GM18511 (cell line): Measurements from ENCODE around the gene SLC9A1.

ENCODE experiments used
- ATAC-seq: cut with Tn5 transposase; IDR thresholded peaks from one replicate; pipeline ENCODE4 v1.9.1; 2021; ENCODE audit warnings: mild to moderate bottlenecking, moderate library complexity; ENCODE audit not compliant: unreplicated experiment

Gene SLC9A1

DNA sequence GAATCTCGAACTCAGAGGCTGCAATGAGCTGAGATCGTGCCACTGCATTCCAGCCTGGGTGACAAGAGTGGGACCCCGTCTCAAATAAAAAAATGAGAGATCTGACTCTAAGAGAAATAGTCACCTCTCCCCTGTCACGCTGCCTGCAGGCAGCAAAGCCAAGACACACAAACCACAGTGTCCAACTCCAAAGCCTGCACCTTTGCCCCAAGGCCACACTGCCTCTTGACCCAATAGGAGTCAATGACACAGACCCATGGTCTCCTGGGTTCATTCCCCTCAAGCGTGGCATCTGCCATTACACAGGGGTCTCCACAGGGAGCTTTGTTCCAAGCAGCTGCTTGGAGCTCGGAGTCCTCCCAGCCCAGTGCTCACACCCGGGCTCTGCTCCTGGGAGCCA lies 46.3 kb downstream of the SLC9A1 start:
- no peak for ATAC-seq

DNA sequence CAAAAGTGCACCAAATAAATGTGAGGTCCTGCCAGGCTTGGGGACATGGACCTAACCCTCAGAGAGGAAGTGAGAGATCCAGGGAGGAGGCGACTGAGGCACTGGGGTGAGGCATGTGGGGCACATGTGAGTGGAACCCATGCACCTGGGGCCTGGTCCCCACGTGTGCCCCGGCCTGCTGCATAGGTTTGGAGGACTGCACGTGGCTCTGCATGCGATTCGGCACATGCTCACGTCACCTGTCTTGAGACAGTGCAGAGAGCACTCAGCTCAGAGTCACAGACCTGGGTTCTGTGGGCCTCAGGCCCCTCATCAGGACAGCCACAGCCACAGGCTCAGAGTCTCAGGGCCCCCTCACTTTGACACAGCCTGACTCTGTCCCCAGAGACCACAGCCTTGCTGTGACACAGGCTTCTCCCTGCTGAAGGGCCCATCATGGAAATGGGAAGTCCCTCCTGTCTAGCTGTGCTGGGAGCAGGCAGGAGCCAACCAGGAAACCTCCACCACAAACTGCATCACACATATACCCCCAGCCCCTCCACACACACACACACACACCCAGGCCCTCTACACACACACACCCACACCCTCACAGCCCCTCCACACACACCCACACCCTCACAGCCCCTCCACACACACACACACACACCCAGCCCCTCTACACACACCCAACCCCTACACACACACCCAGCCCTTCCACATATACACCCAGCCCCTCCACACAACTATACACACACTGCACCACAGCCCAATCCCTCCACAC lies 48.2 kb downstream of the SLC9A1 start:
- ATAC-seq = peak; percentile 59

DNA sequence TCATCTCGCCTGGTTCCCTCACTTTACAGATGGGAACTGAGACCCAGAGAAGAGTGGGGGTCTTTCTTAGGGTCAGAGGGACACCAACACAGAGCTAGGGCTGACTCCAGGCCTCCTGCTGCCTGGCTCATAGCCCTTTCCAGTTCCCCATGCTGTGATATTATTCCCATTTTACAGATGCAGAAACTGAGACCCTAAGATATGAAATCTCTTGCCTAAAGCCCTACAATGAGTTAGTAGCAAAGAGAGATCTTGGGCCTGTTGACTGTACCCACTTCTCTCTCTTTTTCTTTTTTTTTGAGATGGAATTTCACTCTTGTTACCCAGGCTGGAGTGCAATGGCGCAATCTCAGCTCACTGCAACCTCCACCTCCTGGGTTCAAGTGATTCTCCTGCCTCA lies 49.9 kb downstream of the SLC9A1 start:
- ATAC-seq = no peak

DNA sequence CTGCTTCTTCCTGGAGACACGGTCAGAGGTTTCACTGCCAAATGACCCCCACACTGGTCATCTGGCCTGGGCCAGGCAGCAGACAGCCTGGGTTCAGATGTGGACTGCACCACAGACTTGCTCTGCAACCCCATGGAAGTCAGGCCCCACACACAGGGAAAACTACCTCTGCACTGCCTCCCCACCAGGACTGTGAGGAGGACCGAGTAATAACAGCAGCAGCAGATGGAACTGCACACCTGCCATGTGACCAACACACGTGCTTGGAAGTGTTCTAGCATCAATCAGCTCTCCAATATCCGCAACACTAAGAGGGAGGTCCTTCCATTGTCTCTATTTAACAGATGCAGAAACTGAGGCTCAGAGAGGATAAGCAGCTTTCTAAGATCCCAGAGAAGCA lies 51.4 kb downstream of the SLC9A1 start:
- ATAC-seq = no peak

DNA sequence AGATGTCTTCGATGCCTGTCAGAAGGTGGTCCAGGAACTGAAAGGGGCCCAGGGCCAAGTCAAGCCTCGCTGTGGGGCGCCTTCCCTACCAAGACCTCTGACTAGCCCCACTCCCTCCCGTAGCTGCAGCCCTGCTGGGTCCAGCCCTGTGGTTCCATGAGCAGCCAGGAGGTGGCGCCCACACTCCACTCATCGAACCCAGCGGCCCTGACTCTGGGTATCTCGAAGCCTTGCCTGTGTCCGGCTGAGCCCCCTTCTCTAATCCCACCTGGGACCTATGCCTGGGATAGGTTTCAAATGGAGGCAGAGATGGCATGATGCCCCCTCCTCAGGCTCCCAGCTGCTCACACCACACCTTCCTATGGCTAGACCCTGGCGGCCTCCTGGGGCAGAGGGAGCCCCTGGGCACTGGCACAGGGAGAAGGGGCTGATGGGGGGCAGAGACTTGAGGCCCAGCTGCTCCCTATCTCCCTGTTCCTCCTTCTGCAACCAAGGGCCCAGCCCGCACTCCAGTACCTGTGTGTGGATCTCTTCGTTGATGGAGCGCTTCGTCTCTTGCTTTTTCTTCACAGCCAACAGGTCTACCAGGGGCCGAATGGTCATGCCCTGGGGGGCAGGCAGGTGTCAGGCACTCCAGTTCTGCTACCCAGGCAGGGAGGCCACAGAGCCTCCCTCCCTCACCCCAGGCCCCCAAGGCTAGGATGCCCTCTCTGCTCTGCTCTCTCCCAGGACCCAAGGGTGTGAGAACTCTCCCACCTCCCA lies 52.0 kb downstream of the SLC9A1 start:
- no peak for ATAC-seq

DNA sequence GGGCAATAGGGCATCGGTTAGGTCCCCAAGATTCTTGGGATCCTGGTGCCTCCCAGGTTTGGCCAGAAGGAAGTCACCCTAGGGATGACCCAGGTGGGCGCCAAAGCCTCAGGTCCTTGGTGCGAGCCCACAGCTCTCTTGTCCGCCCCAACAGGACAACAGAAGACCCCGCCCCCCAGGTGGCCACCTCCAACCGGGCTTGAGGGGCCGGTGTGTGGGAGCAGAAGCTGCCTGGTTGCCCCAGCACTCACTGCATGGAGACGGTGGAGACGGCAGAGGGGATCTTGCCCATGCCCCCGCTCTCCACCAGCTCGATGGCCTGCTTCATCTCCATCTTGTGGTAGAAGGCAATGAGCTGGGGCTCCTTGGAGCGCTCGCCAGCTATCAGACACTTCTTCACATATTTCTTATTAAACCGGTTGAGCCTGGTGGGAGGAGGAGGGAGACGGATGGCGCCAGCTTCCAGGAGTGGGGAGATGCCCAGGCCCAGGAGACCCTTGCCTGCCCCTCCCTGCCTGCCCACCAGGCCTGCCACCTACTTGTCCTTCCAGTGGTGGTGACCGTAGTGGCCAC lies 52.7 kb downstream of the SLC9A1 start:
- no peak for ATAC-seq

DNA sequence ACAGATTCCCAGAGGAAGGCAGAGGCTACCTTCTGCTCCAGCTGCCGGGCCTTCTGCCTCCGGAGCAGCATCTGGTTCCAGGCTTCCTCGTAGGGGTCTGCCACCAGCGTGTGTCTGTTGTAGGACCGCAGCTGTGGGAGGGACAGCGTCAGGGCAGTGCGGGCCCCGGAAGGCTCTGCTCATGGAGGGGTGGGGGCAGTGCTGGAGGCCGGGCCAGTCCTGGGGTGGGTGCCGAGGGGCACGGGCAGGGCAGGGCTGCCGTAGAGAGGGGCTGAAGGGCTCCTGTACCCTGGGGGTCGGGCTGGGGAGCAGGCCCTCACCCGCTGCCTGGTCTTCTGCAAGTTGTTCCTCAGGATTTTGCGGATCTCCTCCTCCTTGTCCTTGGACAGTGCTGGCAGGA lies 53.2 kb downstream of the SLC9A1 start:
- ATAC-seq = no peak

DNA sequence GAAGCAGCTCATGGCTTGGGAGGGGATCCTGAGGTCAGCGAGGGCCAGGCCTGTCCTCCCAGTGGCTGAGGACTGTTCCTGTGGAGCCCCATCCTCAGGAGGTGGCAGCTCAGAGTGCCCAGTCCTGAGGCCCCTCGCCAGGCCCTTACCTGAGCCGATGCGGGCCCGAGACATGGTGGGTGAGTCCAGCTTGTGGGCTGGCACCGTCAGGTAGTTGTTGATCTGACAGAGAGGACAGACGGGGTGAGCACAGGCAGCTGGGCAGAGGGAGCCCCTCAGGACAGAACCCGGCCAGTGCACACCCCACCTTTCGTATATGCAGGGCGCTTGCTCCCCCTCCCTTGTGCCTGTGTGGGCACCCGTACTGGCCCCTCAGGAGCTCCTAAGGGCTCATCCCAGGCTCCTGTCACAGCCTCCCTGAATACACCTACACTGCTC lies 53.9 kb downstream of the SLC9A1 start:
- ATAC-seq = no peak

DNA sequence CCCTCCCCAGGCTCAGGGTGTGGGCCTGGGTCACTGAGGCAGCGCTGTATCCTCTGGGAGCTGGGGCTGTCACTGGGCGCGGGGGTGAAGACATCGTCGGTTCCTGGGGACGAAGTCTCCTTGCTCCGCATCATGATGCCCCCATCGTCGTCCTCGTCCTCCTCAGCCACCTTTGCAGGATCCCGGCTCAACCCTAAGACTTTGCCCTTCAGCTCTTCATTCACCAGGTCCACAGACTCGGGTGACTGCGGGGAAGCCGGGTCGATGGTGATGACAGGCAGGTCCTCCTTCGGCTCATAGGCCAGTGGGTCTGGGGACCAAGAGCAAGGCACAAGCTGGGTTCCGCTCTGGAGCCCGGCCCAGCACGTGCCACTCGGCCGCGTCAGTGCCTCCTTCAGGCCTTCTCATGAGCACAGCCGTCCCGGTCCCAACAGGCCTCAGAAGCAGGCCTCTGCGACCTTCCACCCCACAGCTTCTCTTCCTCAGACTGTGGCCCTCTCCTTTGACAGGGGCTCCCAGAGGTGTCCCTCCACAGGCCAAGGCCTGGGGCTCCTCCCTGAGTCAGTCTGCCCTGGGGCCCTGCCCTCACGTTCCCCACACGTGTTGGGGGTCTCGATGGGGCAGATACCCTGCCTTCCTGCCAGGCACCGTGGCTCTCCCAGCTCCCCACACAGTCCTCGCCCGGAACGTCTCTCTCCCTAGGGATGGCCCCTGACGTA lies 54.4 kb downstream of the SLC9A1 start:
- ATAC-seq = no peak

DNA sequence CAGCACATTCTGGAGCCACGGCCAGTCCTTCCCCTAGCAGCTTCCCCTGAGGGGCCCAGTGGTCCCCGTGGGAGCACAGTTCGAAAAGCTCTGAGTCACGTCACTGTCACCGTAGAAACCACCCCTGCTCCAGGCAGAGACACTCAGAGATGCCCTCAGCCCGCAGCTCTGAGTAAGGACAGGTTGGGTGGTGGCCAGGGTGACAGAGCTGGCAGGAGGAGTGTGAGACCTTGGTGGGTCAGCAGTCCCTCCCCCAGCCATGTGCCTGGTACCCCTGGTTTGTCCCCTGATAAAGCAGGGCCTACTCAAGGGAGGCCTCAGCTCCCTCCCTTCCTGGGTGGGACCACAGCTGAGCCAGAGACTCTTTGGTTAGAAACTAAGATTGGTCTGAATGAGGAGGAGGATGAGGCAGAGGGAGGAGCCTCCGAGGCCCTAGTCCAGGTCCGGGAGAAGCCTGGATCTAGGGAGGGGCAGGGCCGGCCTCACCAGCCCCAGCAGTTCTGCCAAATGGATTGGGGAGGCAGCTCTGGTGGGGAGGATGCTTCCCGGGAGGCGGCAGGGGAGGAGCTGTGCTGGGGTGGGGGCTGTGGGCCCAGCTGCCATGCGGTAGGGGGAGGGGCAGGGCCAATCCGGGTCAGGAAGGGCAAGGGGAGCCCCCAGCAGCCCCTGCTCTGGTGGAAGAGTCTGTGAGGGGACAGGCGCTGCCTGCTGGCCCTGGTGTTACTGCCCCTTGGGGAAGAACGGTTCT lies 55.2 kb downstream of the SLC9A1 start:
- peak; percentile 65 for ATAC-seq

DNA sequence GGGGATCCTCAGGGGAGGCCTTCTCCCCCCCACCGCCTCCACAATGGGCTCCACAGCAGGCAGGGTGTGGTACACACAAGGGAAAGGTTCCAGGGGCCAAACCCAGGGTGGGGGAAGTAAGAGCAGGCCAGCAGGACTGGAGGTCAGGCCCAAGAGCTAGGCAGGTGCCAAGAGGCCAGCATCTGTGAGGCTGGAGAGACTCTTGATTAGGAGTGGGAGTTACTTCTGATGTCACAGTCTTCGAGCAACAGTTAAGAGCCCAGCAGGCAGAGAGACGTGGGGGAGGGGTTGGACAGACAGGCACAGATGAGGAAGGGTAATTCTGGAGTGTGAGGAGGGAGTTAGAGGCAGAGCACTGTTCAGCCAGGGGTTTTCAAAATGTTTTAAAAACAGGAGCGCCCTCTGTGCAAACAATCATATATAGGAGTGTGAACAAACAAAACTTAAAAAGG lies 55.8 kb downstream of the SLC9A1 start:
- peak; percentile 39 for ATAC-seq

DNA sequence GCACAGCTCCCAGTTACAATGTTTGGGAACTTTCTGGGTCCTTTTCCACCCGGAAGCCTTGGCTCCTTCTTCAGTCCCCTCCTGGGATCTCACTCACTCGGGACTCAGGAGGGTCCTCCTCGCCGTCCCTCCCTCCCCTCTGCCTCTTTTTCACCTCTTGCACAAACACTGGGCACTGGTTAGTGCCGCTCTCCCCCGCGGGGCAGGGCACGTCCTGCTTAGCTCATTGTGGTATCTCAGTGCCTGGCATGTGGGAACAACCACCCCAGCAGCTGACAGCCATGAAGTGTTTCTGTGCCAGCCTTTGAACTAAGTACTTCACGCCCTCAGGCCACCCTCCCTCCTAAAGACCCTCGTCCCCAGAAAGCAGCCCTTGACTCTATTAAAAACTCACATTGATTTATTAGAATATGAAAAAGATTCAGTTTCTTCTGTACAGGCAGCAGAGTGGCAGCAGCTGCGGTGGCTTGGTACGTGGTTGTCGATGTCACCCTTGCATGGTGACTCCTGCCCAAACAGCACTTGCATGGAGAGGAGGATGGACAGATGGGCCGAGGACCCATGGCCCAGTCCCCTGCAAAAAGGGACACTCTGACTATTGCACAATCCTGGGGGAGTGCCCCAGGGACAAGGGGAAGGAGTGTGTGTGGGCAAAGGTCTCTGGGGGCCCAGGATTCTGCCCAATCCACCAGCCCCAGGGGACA lies 56.3 kb downstream of the SLC9A1 start:
- ATAC-seq = no peak

DNA sequence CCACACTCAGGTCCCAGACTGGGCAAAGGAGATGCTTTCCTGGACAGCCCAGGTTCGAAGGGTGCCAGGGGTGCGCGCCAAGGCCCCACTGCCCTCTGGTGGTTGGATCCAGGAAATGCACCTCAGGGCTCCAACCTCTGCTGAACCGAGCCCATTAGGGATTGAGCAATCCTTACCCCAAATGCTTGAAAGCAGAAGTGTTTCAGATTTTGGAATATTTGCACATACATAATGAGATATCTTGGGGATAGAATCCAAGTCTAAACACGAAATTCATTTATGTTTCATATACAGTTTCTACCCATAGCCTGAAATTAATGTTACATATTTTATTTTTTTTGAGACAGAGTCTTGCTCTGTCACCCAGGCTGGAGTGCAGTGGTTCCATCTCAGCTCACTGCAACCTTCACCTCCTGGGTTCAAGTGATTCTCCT lies 57.4 kb downstream of the SLC9A1 start:
- no peak for ATAC-seq

DNA sequence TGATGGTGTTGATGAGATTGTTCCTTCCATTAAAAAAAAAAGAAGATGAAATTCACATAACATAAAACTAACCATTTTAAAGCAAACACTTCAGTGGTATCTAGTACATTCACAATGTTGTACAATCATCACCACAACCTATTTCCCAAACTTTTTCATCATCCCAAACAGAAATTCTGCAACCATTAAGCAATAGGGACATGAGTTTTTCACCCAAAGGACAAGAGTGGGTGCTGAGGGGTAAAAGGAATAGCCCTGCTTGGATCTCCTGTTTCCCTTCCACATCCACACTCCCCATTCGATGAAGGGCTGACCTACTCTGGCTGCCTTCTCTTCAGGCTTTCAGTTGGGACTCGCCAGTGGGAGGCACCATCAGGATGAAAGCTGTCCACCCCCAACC lies 59.3 kb downstream of the SLC9A1 start:
- ATAC-seq = no peak

DNA sequence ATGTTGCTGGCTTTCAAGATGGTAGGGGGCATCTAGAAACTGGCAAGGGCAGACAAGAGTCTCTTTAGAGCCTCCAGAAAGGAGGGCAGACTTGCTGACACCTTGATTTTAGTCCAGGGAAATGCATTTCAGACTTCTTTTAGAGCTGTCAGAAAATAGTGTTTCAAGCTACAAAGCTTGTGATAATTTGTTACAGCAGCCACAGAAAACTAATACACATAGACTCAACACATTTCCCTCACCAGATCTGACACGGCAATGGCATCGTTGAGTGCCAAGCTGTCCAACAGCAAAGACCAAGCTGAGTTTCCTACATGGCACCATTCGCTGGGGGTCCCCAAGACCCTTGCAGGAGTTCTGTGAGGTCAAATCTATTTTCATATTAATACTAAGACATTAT lies 62.0 kb downstream of the SLC9A1 start:
- no peak for ATAC-seq

DNA sequence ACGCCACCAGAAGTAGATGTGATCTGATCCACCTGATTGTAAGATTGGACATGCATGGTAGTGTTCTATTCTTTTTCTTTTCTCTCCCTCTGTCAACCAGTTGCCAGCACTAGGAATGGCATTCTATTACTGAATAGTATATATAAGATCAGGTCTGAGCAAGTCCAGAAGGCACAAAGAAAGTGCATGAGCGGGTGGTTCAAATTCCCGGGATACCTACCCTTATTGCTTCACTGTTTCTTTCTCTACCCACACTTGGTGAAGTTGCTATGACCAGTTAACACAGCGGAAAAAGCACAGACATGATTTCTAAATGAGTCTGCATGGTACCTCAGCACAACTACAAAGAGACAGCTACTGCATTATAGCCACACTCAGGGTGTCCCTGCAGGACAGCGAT lies 64.0 kb downstream of the SLC9A1 start:
- no peak for ATAC-seq

DNA sequence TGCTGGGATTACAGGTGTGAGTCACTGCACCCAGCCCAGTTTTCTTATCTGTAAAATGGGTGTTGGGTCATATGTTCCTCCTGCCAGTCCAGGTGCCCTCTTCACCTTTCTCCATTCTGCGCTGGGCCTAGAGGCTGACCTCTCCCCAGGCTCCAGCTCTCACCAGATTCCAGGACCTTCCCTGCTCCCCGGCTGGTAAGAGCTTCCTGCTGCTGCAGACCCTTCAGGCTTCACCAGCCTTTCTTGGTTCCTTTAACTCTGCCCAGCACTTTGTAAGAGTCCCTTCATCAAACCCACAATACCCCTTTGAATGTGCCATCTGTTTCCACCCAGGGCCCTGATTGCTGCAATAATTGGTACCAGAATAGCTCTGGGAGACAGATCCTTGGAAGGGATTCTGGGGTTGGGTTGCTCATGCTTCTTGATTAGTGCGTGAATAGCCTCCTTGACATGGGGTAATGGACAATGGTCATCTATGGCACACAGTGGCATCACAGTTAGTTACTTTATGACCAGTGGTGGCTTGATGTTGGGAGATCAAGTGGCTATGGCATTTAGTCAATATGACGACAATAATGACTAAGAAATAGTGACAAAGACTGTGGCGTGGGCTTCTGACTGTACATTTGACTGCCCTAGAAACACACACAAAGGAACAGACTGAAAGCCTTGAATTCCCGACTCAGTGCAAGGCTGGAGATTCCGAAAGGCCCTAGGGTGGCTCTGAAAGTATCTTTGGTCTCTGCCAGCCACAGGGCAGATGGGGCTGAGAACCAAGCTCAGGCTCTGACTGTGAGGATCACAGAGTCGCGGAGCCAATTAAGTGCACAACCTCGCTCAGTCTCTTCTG lies 67.3 kb downstream of the SLC9A1 start:
- no peak for ATAC-seq

DNA sequence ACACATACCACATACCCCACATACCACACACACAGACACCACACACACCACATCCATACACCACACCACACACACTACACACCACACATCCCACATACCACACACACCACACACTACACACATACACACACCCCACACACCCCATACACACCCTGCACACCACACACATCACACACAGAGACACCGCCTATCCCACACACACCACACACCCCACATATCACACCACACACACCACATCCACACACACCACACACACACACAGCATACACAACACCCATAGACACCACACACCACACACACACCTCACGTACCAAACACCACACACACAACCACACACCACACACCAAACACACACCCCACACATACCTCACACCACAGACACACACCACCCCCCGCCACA lies 68.3 kb downstream of the SLC9A1 start:
- no peak for ATAC-seq

DNA sequence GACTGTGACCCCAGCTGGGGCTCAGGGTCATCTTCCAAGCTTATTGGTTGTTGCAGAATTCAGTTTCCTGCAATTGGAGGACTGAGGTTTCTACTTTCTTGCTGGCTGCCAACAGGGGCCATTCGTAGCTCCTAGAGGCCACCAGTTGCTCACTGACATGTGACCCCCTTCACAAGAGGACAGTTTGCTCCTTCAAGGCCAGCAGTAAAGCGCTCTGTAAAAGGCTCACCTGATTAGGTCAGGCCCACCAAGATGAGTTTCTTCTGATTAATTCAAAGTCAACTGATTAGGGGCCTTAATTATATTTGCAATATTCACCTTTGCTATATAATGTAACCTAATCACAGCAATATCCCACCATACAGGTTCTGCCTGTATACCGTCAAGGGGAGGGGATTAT lies 68.9 kb downstream of the SLC9A1 start:
- no peak for ATAC-seq
